Astrocyte of the hippocampus (primary cell): ENCODE measurements around the gene MESP2.
A peak's percentile ranks its signal among the peaks of the same experiment; 100 is the strongest.
"Not testable (repeated sequence)": the region's sequence is repeated elsewhere in the genome, so short reads cannot be mapped to it uniquely, and the experiment has no call there.

Experiments used
- DNase-seq: peaks from one replicate; pipeline ENCODE4 v3.0.0; 2011; ENCODE audit warnings: low read depth, low spot score

MESP2 gene

DNA sequence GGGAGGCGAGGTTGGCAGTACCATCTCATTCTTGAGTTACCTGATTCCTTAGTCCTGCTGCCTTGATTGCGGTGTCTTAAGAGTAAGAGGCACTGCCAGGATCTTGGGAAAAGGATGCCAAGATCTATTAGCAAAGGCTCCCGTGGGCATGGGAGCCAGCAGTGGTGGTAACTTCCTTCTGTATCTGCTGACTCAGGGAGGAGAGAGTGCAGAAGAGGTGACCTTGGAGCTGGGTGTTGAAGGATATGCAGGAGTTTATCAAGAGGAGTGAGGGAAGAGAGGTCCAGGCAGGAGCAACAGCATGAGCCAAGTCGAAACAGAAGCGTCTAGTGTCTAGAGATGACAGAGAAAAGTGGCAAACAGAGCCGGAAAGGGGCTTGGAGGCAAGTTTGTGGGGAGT lies 4.5 kb downstream of the MESP2 start:
- no peak for DNase-seq

DNA sequence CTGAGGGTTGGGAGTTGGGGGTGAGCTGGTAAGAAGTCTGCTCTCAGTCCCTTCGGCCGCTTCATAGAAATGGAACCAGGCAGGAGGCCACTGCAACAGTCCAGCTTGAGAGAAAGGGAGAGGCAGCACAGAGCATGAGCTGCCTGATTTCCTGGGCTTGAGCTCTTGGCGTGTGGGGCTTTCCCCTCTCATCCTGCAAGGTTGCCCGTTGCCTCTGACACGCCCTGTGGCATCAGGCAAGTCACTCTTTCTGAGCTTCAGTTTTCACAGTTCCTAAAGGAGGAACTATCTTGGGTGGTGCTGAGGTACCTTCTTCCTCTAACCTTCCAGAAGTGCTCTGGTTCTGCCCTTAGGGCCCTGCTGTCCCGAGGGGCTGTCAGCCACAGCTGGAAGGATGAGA lies 4.9 kb downstream of the MESP2 start:
- no peak for DNase-seq

DNA sequence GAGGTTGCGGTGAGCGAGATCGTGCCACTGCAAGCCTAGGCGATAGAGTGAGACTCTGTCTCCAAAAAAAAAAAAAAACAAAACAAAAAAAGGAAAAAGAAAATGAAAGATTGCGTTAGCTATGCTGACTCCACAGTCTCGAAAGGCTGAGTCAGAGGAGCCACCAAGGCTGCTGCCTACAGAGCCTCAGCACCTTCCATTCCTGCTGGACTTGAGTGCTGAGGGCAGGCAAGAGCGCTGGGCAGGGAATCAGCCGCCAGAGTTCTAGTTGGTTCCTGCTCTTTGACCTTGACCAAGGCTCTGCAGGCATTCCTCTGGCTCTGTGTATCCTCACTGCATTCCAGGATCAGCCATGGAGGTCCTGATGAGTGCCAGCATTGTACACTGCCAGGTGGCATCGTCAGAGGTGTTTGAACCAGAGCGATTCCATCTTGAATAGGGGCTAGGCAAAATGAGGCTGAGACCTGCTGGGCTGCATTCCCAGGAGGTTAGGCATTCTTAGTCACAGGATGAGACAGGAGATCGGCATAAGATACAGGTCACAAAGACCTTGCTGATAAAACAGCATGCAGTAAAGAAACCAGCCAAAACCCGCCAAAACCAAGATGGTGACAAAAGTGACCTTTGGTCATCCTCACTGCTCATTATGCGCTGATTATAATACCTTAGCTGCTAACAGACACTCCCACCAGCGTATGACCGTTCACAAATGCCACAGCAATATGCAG lies 5.9 kb downstream of the MESP2 start:
- DNase-seq, result peak; percentile 46

DNA sequence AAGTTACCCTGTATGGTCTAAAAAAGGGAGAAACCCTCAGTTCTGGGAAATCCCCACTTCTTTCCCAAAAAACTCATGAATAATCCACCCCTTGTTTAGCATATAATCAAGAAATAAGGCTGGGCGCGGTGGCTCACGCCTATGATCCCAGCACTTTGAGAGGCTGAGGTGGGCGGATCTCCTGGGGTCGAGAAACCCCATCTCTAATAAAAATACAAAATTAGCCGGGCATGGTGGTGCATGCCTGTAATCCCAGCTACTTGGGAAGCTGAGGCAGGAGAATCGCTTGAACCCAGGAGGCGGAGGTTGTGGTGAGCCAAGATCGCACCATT lies 6.5 kb downstream of the MESP2 start:
- not testable (repeated sequence) for DNase-seq

DNA sequence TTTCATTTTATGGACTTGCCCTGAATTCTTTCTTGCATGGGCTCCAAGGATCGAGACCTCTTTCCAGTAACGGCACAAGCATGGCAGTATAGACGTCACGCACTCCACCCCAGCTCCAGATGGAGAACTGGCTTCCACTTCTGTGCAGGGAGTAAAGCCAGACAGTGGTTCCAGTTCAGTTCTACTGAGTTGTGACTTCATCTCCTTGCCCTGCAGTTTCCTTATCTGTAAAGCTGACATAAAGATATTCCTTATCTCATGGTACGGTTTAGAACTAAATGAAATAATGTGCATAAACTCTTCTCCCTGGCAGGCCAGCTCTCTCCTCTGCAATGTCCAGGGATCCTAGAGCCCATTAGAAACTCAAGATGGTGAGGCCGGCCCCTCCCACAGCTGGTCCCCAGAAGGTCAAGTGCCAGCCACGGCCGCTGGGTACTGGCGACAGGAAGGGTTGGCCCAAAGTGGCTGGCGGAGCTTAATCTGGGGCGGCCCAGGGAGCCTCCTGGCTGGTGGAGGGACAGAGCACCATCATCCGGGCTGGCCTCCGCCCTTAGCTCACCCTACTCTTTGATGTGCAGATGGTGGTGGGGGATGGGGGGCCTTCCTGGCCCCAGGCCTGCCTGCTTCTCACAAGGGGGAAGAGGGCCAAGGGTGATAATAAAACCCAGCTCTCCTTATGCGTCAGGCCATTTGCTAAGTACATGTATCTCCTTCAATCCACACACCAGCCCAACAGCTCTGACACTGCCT lies 7.2 kb downstream of the MESP2 start:
- DNase-seq, result no peak

DNA sequence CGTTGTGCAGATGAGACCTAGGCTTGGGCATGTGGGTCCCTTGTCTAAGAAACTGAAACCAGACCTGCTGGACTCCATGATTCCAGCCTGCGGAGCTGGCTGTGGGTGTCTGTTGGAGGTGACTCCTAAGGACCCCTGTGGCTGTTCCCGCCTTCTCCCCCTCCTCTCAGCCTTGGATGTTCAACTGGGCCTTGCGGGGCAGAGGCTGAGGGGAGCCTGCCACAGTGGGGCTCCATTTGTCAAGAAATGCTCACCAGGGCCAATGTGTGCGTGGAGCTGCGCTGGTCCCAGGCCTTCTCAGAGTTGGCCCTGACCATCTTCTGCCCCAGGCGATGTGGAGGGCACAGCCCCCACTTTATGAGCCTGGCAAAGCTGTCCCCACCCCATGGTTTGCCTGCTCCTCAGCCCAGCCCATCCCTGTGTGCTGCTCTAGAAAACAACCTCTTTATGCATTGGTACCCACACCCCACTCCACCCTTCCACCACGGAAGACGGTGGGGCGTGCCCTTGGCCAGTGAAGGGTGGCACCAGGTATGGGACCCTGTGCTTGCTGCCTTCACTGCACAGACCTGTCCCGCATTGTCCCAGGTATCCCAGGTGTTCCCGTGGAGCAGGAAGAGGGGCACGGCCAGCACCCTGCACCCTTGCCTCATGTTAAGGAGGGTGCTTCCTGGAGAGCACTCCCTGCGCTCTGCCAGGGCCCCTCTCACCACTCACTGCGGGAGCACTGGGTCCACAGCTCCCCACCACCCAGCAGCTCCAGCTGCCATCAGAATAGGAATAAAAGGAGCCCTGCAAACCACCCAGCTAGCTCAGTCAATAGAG lies 7.9 kb downstream of the MESP2 start:
- DNase-seq, result no peak

DNA sequence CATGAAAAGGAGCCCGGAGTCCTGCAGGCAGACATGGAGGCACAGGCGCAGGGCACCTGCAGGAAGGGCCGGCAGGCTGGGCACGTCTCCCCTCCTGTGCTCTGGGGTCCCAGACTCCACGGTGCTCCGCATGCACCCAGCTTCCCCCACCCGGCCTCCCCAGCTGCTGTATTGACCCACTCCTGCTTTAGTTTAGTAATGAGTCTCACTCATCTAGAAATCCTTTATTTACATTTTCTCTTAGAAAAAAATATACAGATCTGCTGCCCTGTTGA lies 8.5 kb downstream of the MESP2 start:
- DNase-seq, result no peak

DNA sequence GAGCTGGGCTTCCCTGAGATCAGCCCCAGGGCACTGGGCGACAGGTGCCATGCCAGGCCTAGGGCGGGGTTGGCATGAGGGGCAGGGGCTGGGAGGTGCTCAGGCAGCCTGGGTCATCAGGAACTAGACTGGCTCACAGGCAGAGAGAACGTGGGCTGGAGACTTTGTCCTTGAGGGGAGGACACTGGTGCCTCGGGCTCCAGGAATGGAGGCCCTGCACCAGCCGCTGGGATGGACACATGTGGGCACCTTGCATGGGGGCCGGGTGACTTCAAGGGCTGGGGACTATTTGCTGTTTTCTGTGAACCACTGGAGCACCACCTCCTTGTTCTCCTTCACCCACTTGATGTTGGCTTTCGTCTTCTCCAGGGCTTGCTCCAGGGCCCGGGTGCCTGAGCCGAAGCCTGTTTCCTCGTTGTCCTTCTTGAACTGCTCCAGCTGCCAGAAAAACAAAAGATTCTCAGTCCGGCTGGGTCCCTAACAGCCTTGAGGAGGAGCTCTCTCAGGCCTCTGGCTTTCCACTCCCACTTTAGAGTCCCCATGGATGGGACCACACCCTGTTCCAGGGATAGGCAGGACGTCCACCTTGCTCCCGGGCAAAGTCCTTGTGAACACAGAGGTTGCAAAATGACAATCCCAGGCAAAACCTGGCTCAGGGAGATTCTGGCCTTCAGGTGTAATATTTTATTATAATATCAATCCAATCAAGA lies 9.1 kb downstream of the MESP2 start:
- no peak for DNase-seq

DNA sequence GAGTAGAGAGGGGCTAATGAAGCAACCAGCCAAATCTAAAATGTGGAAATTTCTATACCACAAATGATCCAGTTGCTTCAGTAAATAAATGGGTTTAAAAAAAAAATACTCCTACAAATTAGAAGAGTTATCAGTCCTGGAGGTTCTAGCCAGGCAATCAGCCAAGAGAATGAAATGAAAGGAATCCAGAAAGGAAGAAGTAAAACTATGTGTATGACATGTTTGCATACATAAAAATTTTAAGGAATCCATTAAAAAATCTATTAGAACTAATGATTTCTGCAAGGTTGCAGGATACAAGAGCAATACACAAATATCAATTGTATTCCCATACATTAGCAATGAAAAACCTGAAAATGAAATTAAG lies 9.6 kb downstream of the MESP2 start:
- DNase-seq, result no peak

DNA sequence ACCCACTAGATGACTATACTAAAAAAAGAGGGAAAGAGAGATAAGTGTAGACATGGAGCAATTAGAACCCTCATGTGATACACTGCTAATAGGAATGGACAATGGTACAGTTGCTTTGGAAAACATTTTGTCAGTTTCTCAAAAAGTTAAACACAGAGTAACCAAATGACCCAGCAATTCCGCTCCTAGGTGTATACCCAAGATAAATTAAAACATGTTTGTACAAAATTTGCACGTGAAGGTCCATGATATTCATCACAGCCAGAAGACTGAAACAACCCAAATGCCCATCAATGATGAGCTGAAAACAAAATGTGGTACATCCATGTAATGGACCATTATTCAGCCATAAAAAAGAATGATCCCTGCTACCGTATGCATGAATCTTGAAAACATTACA lies 11.8 kb downstream of the MESP2 start:
- no peak for DNase-seq

DNA sequence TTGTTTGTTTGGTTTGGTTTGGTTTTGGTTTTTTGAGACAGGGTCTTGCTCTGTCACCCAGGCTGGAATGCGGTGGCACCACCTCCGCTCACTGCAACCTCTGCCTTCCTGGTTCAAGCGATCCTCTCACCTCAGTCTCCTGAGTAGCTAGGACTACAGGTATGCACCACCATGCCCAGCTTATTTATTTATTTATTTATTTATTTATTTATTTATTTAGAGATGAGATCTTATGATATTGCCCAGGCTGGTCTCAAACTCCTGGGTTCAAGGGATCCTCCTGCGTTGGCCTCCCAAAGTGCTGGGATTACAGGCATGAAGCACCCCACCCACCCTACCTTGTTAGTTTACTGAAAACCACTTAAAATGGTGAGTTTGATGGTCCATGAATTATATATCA lies 12.5 kb downstream of the MESP2 start:
- not testable (repeated sequence) for DNase-seq

DNA sequence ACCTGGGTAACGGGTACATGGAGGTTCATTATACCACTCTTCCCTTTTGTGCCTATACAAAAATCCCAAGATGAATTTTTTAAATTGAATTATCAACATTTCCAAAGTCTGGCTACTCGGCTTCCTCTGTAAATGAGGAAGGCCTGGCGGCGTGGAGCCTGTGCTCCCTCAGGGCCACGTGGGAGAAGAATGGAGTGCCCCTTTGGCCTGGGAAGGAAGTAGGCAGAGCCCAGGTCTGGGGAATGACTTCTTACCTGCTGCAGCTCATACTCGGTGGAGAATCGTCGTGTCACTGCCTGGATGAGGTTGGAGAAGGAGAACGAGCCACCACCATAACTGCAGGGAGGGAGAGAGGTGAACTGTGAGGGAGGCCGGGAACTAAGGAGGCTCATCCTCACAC lies 14.1 kb downstream of the MESP2 start:
- DNase-seq, result no peak

DNA sequence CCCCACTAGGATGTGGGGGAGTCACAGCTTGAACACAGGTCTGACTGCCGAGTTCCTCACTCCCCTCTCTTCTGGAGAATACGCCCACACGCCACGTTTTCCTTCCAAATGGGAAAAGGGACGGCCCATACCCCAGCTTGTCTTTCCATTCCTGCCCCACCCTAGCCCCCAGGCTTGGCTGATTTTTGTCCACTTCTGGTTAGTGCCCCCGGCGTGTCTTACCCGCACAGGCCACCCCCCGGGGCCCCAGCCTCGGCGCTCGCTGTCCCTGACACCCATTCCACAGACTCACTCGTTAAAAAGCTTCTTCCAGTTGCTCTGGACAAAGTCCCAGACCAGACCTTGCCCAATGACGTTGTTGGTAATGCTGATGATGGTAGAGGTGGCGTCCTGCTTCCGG lies 14.5 kb downstream of the MESP2 start:
- no peak for DNase-seq

DNA sequence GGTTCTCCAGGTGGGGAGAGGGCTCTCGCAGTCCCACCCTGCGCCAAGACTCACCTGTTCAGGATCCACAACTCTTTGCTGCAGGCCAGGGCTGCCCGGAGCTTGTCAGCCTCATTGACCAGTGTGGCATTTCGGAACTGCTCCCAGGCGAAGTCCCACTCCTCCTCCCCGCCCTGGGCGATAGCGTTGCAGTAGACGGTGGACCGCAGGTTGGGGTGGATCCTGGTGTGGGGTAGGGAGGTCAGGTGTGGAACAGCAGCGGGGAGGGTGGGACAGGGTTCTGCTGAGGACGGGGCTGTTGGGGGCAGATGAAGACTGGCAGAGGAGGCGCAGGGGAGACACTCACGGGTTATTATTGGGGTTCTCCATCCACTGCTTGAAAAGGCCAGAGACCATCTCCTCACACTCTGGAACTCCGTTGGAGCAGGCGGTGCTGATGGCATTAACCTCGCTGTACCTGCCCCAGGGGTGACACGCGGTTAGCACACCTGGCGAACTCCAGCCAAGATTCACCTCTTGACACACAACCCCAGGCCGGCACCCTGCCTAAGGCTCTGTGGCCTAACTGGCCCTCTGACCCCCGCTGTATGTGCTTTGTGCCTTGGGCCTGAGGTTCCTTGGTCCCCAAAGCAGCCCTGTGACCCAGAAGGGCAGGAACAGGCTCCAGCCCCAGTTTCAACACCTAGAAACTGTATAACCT lies 16.1 kb downstream of the MESP2 start:
- DNase-seq, result no peak

DNA sequence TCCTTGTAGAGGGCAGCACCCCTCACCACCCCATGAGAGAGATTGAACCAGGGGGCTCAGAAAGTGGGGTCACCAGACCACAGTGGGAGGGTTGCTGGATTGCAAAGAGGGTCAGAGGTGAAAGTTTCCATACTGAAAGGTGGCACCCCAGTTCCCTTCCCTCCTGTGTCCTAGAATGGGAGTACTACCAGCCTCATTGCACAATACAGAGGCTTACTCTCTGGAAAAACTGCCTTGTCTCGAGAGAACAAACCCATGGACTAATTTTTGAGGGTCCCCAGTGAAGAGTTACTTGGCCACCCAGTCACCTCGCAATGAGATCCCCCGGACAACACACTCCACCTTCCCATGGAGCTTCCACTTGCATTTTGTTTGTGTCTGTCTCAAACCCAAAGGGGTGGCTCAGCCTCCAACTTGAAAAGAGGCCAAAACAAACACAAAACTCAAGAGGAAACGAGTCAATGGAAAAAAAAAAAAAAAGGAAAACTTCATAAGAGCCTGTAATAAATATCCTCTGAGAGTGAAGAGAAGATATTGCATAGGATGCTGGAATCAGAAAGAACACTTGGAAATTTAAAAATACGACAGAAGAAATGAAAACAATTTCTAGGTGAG lies 18.6 kb downstream of the MESP2 start:
- DNase-seq, result peak; percentile 57

DNA sequence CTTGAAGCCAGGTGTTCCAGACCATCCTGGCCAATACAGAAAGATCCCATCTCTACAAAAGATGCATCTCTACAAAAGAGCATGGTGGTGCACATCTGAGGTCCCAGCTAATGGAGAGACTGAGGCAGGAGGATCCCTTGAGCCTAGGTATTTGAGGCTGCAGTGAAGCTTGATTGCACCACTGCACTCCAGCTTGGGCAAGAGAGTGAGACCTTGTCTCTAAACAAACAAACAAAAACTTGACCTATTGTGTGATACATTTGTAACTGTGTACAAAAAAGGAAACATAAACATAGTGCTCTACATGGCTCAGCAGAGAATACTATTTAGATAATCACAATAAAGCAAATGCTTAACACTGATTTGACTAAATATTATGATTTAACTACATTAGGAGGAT lies 19.9 kb downstream of the MESP2 start:
- DNase-seq, result no peak

DNA sequence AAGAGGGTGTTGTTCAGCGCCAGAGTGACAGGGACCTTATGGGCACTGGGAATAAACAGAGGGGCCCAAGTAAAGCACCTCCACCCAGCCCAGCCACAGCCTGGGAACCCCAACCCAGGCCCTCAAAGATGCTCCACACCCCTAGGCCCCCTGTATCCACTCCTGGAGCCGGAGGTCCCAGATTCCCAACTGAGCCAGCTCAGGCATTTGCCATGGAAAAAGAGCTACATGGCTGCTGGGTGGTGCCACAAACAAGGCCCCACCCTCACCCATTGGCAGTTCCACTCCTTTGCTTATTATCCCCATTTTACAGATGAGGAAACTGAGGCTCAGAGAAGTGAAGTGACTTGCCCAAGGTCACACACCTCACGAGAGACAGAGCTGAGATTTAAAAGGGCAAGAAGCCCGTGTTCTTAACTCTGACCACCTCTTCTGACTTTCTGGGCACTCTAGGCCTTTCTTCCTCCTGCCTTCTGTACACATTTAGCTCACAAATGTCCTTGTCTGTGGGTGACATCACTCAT lies 21.6 kb downstream of the MESP2 start:
- no peak for DNase-seq

DNA sequence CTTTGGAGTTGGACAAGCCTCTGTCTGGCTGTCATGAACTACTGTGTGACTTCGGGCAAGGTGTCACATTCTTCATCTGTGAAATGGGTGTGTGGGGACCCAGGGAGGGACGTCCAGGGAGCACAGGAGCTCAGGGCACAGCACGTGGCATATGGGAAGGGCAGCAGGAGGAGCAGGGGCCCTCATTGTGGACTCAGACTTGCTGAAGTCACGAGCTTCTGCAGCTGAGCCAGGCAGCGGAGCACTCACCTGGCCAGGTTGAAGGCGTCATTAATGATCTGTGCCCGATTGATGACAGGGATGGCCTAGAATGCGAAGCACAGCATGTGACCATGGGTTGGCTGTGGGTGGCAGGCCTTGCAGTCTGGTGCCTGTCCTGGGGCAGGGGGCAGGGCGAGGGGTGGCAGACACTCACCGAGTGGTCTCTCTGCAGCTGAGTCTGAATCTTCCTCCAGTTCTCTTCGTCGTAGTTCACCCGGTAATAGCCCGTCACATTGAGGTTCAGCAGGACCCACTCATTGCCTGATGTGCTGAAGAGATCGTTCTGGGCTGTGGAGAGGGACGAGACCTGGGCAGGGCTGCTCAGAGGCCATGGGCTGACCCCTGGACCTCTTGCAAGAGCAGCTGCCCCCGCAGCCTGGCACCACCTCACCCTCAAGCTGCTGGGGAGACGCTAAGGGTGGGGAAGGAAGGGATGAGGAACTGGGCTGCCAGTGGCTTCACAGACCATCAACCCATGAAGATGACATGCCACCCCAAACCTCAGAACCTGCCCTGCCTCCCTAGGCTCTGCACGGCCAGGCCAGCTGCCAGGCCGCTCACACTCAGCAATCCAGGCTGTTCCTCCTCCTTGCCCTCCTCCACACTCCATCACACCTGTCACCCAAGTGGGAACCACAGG lies 23.1 kb downstream of the MESP2 start:
- no peak for DNase-seq

DNA sequence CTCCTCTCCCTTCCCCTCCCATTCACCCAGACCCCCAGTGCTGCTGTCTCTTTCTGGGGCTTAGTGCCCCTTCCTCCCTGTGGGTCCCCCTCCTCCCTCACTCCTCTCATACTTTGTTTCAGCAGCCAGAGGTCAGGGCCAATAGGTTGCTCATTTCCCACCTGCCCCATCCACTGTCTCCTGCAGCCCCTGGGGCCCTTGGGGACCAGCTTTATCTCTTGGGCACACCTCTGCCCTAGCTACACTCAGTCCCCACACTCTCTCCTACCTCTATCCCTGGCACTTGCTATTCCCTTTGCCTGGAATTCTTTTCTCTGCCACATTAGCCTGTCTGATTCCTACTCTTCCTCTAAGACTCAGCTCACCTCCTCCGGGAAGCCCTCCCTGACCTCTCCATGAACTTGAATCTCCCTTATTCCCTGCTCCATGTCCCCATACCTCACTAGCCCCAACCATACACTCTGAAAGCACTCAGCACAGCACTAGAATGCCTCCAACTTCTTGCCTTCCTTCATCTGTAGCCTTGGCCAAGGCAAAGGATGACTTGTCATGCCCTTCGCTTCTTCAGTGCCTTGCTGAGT lies 23.9 kb downstream of the MESP2 start:
- no peak for DNase-seq
